Femur (tissue), 1 donor: Measurements from ENCODE around the gene CST3.
A peak's percentile ranks its signal among the peaks of the same experiment; 100 is the strongest.
"Not testable (repeated sequence)": the region's sequence is repeated elsewhere in the genome, so short reads cannot be mapped to it uniquely, and the experiment has no call there.

Experiments used
- DNase-seq: peaks from one replicate; pipeline ENCODE4 v3.0.0-alpha.2; 2017

Gene CST3

GRCh38 chr20:23637282-23638221 lies at the start of gene CST3:
TSS of gene CST3 (minus strand) at chr20:23637955. CDS start at chr20:23637862, 93 bp downstream.
- DNase-seq: peak; percentile 93

DNA sequence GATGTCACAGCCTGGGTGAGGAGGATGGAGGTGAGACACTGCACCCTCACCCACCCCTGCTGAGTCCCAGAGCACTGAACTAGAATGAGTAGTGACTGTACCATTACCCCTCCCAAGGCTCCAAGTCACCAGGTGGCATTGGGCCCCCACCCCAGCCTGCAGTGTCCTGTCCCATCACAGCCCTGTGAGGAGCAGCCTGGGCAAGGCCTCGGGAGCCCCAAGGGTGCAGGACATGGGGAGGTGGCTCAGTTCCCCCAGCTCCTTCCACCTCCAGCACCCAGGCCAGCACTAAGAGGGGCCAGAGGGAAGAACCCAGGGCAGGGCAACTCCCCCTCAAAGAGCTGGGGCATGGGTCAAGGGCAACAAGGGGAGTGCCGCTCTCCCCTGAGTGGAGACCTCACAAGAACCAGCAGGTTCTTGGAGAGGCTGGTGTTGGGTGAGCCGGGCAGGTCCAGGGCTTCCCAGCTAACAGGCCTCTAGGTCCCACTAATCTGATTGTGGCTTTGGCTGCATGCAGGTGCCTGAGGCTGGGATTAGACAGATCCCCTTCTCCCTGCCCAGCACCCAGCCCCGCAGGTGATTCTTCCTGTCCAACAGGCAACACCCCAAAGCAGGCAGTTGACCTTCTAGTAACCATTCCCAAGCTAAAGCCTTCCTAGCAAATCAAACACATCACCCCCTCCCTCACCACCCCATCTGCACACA lies 48.4 kb upstream of the CST3 start:
- DNase-seq: no peak

DNA sequence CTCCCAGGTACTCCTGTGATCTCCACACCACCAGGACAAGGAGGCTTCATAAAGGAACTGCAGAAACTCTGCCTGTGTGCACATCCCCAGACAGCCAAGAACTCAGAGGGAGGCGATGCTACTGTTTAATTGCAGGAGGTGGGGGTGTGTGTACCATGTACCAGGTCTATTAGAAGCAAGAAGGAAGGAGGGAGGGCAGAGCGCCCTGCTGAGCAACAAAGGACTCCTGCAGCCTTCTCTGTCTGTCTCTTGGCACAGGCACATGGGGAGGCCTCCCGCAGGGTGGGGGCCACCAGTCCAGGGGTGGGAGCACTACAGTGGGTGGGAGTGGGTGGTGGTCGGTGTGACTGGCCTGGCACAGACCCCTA lies 47.8 kb upstream of the CST3 start:
- DNase-seq: not testable (repeated sequence)

GRCh38 chr20:23684261-23684660 lies 46.5 kb upstream of the CST3 start:
- DNase-seq: no peak

- DNase-seq: no peak
Observed at GRCh38 chr20:23683807-23684206, 46.1 kb upstream of the CST3 start.

DNA sequence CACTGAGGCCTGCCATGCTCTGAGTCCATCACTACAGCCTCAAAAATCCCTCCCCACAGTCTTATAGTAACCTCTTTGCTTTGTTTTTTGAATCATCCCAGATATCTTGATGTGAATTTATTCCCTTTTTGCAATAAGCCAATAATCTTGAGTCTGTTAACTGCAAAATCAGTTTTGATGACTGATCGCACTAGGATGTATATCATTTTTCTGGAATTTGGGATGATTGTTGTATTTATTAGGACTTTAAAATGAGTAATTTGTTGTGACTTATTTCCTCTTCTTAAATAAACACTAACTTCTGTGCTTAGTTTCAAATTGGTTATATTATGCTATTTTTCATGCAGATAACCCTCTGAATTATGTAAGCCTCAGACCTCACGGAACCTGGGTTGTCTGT lies 45.5 kb upstream of the CST3 start:
- no peak for DNase-seq

DNA sequence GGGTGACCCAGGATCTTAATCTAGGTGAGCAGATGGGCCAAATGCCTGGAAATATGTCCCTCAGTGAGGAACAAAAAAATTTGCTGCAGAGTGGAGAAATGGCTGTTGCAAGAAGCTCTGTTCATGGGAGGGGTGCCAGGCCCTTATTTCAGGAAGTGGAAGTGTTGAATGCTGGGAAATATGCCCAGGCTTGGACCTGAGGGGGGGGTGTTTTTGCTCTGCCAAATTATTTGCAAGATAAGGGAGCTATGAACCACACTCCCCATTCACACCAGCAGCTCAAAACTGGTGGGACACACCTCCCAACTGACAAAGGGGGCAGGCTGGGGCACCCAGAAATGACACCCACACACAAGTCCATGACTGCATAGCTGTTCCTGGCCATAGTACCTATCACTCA lies 42.4 kb upstream of the CST3 start:
- no peak for DNase-seq

- no peak for DNase-seq
Observed at GRCh38 chr20:23679133-23680092, 41.7 kb upstream of the CST3 start.

- DNase-seq: no peak
Observed at GRCh38 chr20:23673209-23673608, 35.5 kb upstream of the CST3 start.

DNA sequence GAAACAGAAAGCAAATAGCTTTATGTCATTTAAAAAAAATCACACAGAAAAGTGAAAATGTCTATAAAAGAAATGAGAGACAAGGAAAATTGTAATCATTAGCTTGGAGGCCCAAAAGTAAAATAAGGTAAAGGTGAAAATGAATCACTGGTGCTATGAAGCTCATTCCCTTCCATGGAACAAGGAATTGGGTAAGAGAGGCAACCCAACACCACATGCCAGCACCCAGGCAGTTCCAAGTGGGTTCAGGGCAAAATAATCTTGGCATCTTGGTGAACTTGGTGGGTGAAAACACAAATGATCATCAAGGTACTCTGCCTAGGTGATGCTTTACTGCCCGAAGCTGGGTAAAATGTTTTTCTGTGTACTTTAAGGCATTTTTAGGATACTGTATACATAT lies 34.4 kb upstream of the CST3 start:
- DNase-seq: no peak

GRCh38 chr20:23671479-23671878 lies 33.7 kb upstream of the CST3 start:
- DNase-seq: no peak

DNA sequence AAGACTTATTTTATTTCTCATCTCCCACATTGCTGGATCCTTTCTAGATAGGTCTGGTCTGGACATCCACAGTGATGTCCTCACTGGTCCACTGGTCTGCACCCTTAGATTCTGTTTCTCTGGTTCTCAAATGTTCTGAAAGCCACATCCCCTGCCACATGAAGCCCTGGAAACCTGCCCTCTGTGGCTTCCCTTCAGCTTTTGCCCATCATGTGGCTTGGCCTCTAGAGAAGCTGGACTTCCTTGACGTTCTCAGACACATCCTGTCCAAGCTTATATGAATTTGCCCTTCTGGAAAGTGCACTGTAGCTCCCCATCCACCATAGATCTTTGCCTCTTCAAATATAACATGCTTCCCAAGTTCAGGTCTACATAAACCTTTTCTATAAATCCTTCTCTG lies 32.6 kb upstream of the CST3 start:
- DNase-seq: no peak

- no peak for DNase-seq
Observed at GRCh38 chr20:23669866-23670265, 32.1 kb upstream of the CST3 start.

GRCh38 chr20:23669327-23669726 lies 31.6 kb upstream of the CST3 start:
- DNase-seq: no peak

GRCh38 chr20:23668477-23668951 lies 30.8 kb upstream of the CST3 start:
- DNase-seq: no peak

DNA sequence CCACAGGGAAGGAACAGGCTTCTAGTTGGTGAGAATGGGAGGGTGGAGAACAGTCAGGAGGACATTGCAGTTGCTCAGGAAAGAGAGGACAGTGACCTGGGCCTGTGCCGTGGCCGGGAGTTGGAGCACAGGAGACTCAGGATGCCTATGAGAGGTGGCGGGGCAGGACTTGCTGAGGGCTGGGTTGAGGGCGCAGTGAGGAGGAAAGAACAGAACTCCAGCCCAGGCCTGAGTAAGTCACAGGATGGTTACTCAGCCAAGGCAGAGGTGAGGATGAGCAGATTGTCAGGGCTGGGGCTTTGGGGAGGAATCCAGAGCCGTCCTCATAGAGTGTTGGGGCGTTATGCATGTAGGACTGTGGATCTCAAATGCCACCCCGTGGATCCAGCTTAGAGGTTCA lies 29.9 kb upstream of the CST3 start:
- no peak for DNase-seq

DNA sequence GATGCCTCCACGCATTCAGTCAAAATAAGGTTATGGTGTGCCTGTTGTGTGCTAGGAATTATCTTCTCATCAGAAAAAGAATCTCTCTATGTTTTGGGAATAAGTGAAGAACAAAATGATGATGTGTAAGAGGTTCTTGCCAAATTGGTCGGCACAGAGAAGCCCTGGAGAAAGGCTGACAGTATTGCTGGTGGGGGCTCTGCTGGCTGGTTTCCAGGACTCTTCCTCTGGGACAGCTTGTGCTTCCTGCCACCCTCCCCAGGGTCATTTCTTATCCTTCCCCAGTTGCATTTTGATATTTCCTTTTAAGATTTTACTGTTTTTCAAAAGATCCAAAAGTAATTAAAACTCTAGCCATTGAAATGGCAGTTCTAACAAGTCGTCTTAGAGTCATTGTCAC lies 28.9 kb upstream of the CST3 start:
- no peak for DNase-seq

- no peak for DNase-seq
Observed at GRCh38 chr20:23666189-23666588, 28.4 kb upstream of the CST3 start.

DNA sequence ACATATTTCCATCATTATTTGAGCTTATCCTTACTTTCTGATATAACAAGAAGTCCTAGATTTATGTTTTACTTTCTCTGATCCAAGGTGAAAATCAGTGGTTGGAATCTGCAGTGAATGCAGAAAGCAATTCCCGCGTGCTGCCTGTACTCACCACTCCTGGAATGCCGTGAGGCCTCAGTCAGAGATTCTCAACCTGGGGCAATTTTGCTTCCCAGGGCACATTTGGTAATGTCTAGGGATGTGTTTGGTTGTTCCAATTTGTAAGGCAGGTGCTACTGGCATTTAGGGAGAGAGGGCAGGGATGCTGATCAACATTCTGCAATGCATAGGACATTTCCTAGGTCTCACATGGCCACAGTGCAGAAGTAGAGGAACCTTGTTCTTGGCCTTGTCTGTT lies 27.2 kb upstream of the CST3 start:
- no peak for DNase-seq

- DNase-seq: not testable (repeated sequence)
Observed at GRCh38 chr20:23664046-23664445, 26.3 kb upstream of the CST3 start.

- DNase-seq: no peak
Observed at GRCh38 chr20:23663180-23663579, 25.4 kb upstream of the CST3 start.

DNA sequence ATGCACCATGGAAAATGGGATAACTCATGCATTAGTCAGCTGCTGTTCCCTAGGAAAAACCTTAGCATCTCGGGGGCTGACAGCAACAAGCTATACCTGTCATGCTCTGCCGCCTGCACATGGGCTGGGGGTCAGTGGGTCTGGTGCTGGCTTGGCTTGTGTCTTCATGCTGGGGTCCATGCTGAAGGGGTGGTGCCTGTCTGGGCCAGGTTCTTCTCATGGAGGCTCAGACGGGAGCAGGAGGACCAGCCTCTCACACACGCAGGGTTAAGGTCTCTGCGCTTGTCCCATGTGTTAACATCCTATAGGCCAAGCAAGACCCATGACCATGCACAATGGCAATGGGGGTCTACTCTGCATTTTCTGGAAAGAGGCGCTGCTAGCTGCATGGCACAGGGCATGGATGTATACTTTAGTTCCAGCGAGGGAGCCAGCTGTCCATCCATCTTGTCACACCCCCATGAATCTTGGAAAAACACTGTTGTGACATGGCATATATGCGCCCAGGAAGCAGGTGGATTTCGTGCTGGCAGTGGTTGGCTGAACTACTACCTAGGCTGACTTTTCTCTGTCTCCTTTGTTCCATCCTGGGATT lies 24.6 kb upstream of the CST3 start:
- DNase-seq: no peak
